Activated T-helper 1 cell treated with Interleukin-2 at 50 U/mL for 16 hours (primary cell): ENCODE measurements around the gene CD247.

Experiments
- DNase-seq: peaks from one replicate; pipeline ENCODE4 v3.0.0-alpha.2; 2020; ENCODE audit warnings: low read depth

CD247 gene

DNA sequence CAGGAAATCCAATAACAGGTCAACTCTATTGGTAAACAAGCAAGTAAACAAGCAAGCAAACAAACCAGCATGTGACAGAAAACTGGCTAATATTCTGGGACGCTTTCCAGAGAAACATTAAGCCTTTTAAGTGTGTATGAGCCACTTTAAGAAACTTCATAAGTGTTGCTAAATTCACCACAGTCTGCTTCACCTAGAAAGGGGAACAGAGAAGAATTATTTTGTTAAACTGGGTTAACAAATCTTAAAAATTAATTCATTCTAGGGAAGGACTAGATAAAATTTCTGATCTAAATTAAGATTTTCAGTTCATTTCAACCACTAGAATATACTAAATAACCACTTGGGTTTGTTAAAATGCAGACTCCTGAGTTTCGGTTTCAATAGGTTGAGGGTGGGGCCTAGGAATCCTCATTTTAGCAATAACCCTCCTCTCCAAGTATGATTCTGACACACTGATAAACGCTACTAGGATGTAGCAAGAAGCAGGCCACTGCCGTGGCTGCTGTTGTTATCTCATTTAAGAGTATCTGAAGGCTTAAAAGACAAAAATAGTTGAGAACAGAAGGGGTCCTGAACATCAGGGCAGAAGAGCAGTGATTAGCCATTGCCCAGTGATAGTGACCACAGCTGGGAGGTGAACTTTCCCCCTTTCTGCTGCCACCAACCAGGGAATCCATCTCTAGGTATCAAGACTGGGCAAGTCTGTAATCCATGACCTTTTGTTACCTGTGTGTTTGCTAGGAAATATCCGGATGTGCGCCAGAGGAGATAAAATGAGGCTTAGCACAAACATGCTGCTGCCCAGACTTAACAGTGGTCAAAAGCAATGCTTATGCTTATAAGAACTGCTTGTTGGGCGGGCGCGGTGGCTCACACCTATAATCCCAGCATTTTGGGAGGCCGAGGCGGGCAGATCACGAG is 24.0 kb upstream of the CD247 start:
- no peak for DNase-seq

DNA sequence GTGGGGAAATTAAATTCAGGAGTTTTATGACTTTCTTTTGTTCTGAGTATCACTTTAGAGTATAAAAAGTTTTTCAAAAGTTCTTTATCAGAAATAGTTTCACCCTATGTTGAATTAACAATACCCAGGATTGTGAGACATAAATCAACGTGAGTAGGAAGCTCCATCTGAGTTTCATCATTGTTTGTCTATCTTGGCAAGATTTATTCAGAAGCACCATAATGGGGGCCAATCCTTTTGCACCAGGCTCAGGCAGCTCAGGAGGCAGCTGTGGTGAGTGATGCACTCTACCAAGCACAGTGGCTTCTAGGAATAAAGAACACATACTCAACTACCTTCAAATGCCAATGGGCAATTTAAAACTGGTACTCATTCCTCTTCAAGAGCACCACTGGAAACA is 23.3 kb upstream of the CD247 start:
- DNase-seq: no peak

DNA sequence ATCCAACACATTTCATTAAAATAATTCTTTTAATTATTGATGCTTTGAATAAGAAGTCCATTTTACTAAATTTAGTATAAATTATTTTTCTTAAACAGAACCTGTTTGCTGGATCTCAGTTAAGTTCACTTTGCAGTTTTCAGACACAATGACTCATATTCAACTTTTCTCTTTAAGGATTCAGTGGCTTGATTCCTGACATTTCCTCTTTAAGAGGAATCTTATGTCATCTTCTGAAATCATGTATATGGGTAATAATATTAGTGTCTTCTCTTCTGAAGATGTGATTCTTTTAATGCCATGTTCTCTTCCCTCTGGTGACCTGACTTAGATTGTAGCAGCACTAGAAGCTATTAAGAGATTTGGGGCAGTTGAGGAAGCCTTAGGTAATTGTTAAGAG is 22.7 kb upstream of the CD247 start:
- no peak for DNase-seq

DNA sequence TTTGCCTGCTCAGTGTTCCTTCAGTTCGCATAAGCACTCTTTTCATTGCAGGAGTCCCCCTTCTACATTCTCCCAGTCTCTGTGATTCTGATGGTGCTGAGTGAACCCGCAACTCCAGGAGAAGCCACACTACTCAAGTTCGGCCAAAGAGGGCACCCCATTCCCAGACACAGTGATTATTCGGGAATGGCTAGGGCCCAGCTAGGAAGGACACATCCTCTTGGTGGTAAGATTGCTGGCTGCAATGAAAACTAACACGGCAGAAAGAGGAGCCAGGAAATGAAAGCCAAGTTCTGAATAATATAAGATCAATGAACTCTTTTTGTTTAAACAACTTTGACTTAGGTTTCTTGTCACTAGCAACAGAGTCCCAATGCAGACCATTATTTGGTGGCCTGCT is 20.3 kb upstream of the CD247 start:
- no peak for DNase-seq

GRCh38 chr1:167533851-167534300 is 15.5 kb upstream of the CD247 start:
- peak; percentile 39 for DNase-seq

DNA sequence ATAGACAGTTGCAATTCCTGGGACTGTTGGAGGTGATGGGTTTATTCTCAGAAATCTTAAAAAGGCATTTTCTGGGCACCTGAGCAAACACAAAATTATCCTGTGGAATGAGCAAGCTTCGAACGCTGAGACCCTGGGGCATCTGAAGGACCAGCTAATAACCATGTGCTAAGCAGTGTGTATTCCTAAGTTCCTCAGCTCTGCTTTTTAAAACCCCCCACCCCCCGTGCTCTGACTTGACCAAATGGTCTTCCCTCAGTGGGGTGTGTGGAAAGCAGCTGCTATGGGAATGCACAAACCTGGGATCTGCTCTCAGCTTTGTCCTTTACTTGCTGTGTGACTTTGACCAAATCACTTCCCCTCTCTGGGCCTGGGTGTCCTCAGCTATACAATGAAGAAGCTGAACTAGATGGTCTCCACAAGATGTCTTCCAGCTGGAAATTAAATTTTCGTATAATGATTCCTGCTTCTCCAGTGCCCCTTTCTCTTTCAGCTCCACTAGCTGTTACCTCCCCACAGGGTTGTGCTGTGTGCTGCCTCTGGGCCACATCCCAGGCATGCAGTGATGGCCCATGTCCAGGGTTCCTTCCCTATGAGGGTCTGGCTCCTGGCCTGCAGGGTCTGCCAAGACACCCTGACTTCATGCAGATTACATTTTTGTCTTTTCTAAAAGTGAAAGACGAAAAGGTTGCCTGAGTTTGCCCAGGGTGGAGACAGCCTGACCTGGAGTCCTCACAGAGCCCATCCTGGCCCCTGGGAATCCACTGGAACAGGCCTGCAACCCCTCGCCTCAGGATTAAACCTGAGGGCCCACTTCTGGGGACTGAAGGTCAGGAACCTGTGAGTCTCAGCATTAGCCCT is 14.9 kb upstream of the CD247 start:
- DNase-seq: no peak

GRCh38 chr1:167532375-167532774 is 14.0 kb upstream of the CD247 start:
- DNase-seq: no peak

GRCh38 chr1:167529829-167530474 is 11.6 kb upstream of the CD247 start:
- no peak for DNase-seq

DNA sequence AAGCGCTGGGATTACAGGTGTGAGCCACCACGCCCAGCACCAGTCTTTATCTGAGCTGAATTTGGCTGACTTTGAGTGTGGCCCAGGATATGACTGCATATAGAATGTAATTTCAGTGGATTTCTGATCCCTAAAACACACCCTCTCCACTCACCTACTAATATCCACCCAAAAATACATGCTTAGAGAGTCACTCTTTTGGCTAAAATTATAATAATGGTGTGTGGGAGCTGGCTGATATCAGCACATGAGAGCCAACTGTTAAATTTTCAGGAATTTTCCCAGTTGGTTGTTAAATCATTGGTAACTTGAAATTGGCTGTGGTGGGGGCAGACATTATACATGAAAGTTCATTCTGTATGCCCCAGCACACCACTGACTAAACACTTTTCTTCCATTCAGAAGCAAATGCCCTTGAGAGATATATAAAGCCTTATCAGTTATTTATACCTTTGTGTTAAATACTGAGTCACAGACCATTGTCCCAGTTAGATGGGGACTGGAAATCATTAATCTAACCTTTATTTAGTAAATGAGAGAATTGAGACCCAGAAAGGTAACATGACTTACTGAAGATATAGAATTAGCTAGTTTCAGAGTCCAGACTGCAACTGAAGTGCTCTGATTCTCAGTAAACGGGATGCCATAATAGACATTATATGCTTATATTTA is 9.9 kb upstream of the CD247 start:
- DNase-seq: no peak

DNA sequence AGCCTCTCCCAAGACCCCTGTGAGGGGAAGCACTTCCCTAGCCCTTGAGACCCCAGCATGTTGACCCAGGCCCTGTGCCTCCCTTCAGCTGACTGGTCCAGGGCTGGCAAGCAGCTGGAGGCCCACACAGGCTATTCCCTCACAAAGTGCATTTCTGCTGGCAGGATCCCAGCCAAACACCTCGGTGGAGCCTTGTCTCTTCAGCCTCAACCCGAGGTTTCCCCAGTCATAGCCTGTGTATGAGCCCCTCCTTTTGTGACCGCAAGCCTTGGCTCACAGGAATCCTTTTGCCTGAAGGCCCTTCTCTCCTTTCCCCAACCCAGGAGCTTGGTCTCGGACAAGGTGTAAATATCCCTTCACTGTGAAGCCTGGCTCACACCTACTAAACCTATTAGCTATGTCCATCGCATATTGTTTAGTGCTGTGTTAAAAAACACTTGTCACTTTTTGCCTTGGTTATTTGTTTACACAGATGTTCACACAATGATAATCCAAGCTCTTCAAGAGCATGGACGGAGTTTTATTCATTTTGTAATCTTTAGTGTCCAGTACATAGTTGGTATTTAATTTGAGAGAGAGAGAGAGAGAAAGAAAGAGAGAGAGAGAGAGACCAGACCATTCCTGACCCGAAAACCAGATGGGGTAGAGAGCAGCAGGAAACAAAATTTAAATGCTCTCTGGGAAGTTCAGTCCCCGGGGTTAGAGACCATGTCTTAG is 8.5 kb upstream of the CD247 start:
- no peak for DNase-seq

- no peak for DNase-seq
Observed at GRCh38 chr1:167524651-167525050, 6.3 kb upstream of the CD247 start.

- no peak for DNase-seq
Observed at GRCh38 chr1:167522246-167522645, 3.9 kb upstream of the CD247 start.

GRCh38 chr1:167520711-167521206 is 2.4 kb upstream of the CD247 start:
- DNase-seq: no peak

DNA sequence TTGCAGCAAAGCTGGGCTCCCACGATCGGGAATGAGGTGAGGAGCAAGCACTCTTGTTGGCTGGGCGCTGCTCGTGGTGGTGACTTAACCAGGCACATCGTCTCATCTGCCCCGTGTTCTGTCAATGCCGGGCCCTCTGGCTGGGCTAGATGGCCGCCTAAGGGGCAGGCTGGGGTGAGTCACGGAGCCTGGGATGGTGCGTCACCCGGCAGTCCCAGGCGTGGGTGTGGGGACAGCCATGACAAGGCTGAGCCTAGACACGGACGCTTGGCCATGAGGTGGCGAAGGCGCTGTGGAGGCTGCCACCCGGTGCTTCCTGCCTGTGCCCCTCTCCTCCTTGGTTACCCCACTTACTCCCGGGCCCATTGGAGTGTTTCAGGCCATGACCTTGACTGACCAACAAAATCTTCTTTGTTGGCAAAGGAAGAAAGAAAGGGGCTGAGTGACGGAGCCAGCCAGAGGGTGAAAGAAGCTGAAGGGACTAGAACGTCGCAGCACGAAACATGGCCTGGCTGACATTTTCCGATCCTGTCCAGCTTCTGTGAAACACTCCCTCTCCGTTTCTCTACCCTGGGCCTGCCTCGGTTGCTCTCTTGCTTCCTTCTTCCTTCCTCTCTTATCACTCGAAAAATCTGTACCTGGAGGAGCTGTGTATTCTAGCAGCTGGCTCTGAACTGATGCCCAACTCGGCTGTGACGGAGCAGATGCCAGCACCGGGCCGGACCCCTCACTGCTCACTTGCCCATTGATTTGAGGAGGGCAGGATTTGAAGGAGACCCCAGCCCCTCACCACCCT is 596 bp downstream of the CD247 start:
- peak; percentile 82 for DNase-seq

- no peak for DNase-seq
Observed at GRCh38 chr1:167516404-167517388, 1.6 kb downstream of the CD247 start.

- DNase-seq: no peak
Observed at GRCh38 chr1:167515893-167516321, 2.4 kb downstream of the CD247 start.

DNA sequence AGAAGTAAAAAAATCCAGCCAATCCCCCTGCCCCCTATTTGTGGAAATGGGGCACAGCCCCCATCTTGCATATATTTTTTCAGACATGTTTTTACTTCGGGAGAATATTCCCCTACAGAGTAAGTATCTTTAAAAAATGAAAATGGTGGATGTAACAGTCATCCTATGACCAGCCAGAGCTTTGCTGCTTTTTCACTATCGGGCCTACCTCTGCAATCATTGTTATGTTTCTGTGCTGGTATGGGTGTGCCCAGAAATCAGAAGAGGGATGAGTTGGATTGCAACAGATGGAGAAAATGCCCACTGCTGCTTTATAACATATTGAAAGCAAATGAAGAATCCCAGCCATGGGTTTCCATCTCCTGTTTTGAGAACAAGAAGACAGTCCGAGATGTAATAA is 2.9 kb downstream of the CD247 start:
- DNase-seq: no peak

DNA sequence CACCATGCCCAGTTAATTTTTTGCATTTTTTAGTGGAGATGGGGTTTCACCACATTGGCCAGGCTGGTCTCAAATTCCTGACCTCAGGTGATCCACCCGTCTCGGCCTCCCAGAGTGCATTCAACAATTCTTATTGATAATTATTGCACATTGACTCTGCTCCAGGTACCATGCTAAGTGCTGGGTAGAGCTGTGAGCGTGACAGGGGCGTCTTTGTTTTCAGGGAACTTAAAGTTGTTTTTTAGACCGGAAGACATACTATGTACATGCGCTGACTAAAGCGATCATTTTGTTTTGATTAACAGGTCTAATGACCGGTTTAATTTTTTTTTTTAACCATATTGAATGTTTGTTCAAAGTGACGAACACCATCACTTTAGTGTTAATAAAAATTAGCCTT is 4.0 kb downstream of the CD247 start:
- no peak for DNase-seq
